Measurements from ENCODE around the gene MACF1. TPM values are rescaled to one million over a fixed set of nuclear protein-coding genes. Genes with fewer than 3 reads are reported as not detected.

The MACF1 gene
- total RNA-seq, 1 donor from 2014 or later = 881 TPM

- DNase-seq (ENCODE audit: low read depth) = no peak
These were observed 188.5 kb downstream of the MACF1 start for GRCh38 chr1:39392851-39393573.

GRCh38 chr1:39393645-39394044, 189.2 kb downstream of the MACF1 start:
- DNase-seq (ENCODE audit: low read depth) = no peak

GRCh38 chr1:39394059-39394458, 189.6 kb downstream of the MACF1 start:
- DNase-seq (ENCODE audit: low read depth) = no peak

GRCh38 chr1:39394598-39394997, 190.1 kb downstream of the MACF1 start:
- DNase-seq (ENCODE audit: low read depth) = peak; percentile 42

GRCh38 chr1:39395357-39395831, 190.9 kb downstream of the MACF1 start:
- peak; percentile 95 for DNase-seq (ENCODE audit: low read depth)

GRCh38 chr1:39396671-39397070, 192.2 kb downstream of the MACF1 start:
- DNase-seq (ENCODE audit: low read depth) = no peak

GRCh38 chr1:39397487-39397886, 193.0 kb downstream of the MACF1 start:
- DNase-seq (ENCODE audit: low read depth) = no peak

GRCh38 chr1:39398278-39399021, 194.0 kb downstream of the MACF1 start:
- peak; percentile 100 for DNase-seq (ENCODE audit: low read depth)

- peak; percentile 52 for DNase-seq (ENCODE audit: low read depth)
These were observed 196.6 kb downstream of the MACF1 start for GRCh38 chr1:39401106-39401505.

- no peak for DNase-seq (ENCODE audit: low read depth)
These were observed 200.4 kb downstream of the MACF1 start for GRCh38 chr1:39404876-39405275.

- DNase-seq (ENCODE audit: low read depth) = no peak
These were observed 200.9 kb downstream of the MACF1 start for GRCh38 chr1:39405358-39405757.

GRCh38 chr1:39406533-39407450, 202.3 kb downstream of the MACF1 start:
- peak; percentile 64 for DNase-seq (ENCODE audit: low read depth)

- peak; percentile 36 for DNase-seq (ENCODE audit: low read depth)
These were observed 203.0 kb downstream of the MACF1 start for GRCh38 chr1:39407510-39407895.

GRCh38 chr1:39407896-39408640, 203.6 kb downstream of the MACF1 start:
- DNase-seq (ENCODE audit: low read depth) = peak; percentile 71

GRCh38 chr1:39408641-39409054, 204.2 kb downstream of the MACF1 start:
- DNase-seq (ENCODE audit: low read depth) = peak; percentile 87

- no peak for DNase-seq (ENCODE audit: low read depth)
These were observed 204.7 kb downstream of the MACF1 start for GRCh38 chr1:39409055-39409816.

GRCh38 chr1:39410915-39411436, 206.5 kb downstream of the MACF1 start:
- DNase-seq (ENCODE audit: low read depth) = peak; percentile 89

- no peak for DNase-seq (ENCODE audit: low read depth)
These were observed 207.3 kb downstream of the MACF1 start for GRCh38 chr1:39411526-39412478.

GRCh38 chr1:39412892-39413291, 208.4 kb downstream of the MACF1 start:
- no peak for DNase-seq (ENCODE audit: low read depth)

Data from renal cortical epithelial cell (primary cell).